Embryonic facial prominence (tissue), 1 donor: ENCODE data around the gene C15orf39.

Source experiments
- DNase-seq: peaks from one replicate; pipeline ENCODE4 v3.0.0-alpha.2; 2016; ENCODE audit errors: extremely low spot score

C15orf39 gene

GRCh38 chr15:75197062-75197630 lies 4.5 kb upstream of the C15orf39 start:
- no peak for DNase-seq

GRCh38 chr15:75198560-75199356 lies 2.9 kb upstream of the C15orf39 start:
- DNase-seq: no peak

- no peak for DNase-seq
Observed at GRCh38 chr15:75199357-75199940, 2.2 kb upstream of the C15orf39 start.

- no peak for DNase-seq
Observed at GRCh38 chr15:75200391-75200764, 1.3 kb upstream of the C15orf39 start.

- no peak for DNase-seq
Observed at GRCh38 chr15:75200765-75201615, 692 bp upstream of the C15orf39 start.

GRCh38 chr15:75202251-75203016 lies 752 bp downstream of the C15orf39 start:
- peak; percentile 57 for DNase-seq

GRCh38 chr15:75203017-75203907 lies 1.6 kb downstream of the C15orf39 start:
- no peak for DNase-seq

- no peak for DNase-seq
Observed at GRCh38 chr15:75203908-75204263, 2.2 kb downstream of the C15orf39 start.

GRCh38 chr15:75204340-75205063 lies 2.8 kb downstream of the C15orf39 start:
- DNase-seq: peak; percentile 69

GRCh38 chr15:75205064-75205395 lies 3.3 kb downstream of the C15orf39 start:
- DNase-seq: no peak

GRCh38 chr15:75206006-75206405 lies 4.3 kb downstream of the C15orf39 start:
- no peak for DNase-seq

GRCh38 chr15:75206803-75207617 lies 5.3 kb downstream of the C15orf39 start:
- DNase-seq: no peak

GRCh38 chr15:75207618-75208500 lies 6.2 kb downstream of the C15orf39 start:
- DNase-seq: no peak

- no peak for DNase-seq
Observed at GRCh38 chr15:75208501-75209288, 7.0 kb downstream of the C15orf39 start.

- no peak for DNase-seq
Observed at GRCh38 chr15:75209289-75209676, 7.6 kb downstream of the C15orf39 start.

- no peak for DNase-seq
Observed at GRCh38 chr15:75210811-75211230, 9.1 kb downstream of the C15orf39 start.
